ACHN (cell line): ENCODE measurements around the gene HOXD8.

Experiments used
- DNase-seq: peaks from one replicate; pipeline ENCODE4 v3.0.0-alpha.2; 2015
- in situ Hi-C: cut with HindIII; loops from 2 replicates; pipeline ENCODE4 v1.10.0; 2017; ENCODE audit warnings: low sequenced_read_pairs, low pct_ligation_motif_present, low pct_unique_long_range_greater_than_20kb

The HOXD8 gene

DNA sequence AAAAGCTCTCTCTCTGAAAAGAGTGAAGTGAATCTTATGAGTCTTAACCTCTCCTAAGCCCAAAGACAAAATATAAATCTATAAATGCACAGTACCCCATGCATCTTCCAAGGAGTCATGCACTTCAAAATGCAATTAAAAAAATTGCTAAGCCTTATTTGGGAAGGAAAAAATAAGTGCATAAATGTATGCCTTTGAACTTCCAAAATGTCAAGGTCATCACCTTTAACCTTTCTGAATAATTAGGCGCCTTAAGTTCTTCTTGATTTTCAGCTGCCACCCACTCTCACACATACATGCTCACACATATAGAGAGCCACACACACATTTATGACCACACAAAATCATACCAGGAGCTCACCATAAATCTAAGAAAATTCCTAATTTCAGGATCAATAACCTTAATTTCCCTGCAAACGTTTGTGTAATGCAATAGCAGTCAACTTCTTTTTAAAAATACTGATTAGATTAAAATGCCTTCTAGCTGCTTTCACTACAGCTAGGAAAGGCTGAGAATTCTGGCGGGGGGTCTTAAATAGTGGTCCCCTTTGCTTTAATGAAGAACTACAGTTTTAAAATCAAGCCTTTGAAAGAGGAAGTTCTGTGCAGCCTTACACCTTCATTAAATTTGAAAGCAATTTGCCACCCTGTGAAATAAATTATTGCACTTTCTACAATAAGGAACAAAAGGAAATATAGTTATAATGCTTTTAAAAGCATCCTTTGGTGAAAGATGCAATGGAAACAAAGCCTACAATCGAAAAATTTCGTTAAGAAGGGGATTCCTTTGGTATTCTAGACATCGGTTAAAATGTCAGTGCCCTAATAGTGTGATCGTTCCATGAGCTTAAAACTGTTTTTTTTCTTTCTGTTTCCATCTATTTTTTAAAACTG is 18.8 kb upstream of the HOXD8 start:
- in situ Hi-C loops, result no loop called here
- DNase-seq, result no peak

DNA sequence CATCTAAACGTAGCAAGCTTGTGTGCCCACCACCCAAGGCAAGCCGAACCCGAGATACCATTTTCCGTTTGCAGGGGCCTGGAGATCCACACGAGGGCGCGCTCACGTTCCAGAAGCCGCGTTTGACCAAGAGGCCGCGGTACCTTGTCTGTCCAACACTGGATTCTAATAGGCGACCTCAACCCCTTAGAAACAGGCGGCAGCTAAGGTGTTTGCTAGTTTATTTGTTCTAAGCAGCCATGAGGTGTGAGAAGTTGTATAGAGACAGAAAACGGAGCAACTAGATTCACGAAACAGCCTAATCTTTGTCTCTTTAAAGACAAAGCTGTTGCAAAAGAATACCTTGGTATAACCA is 18.2 kb upstream of the HOXD8 start:
- peak; percentile 78 for DNase-seq
- in situ Hi-C loops, result no loop called here

DNA sequence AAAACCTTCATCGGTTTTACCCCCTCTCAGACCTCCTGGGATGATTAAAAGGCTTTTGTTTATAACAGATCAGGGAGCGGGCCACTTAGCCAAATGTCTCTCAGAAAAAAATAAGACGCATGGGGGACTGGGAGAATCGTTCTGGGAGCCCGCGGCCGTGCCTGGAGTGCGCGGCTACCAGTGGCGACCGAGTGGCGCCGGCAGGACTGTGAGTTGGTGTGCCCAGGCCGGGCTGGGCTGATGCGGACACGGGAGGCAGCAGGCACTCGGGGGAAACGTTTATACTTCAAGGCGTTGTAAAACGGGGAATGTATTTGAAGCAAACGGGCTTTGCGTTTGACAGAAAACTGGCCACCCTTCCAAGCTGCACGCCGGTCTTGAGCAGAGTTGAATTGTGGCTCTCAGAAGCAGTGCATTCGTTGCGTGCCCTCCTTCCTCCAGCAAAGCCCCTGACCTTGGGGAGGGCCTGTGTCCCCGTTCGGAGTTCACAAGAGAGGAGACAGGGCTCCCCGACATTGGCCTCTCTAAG is 17.6 kb upstream of the HOXD8 start:
- DNase-seq, result no peak
- in situ Hi-C loops, result no loop called here

DNA sequence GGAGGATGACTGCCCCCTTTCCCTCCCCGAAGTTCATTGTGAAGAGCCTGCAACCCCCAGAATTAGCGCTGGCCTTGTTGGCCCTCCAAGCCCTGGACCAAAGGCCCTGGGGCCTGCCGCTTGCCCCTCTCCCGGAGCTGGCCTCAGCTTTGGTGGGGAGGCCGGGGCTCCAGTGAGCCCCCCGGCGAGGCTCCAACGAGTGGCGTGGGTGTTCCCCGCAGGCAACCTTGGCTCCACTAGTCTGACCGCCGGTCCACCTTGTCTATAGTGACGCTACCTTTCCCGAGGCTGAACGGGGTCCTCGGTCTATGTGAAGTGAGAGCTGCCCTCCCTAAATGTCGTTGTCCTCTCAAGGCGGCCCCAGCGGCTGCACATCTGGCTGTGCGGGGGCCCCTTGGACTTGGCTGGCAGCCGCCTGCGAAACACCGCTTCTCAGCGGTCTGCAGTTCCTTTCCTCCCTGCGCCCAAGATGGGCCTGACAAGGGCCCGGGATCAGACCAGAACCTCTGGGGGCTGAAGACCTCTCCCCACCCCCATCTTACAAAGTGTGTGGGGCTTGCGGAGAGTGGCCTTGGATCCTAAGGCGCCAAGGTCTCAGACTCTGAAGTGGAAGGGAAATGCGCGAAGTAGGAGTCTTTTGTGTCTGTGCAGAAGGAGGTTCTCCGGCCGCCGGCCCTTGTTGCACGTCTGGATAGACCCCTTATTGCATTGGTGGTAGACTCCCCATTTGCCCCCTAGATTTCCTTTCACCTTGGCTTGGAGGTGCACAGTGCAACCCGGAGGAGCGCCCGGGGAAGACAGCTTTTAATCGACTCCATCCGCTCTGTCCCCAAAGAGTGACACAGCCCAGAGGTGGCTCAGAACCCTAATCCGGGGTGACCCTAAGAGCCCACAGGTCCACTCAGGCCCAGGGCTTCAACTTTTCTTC is 16.9 kb upstream of the HOXD8 start:
- in situ Hi-C loops, result no loop called here
- DNase-seq, result no peak

DNA sequence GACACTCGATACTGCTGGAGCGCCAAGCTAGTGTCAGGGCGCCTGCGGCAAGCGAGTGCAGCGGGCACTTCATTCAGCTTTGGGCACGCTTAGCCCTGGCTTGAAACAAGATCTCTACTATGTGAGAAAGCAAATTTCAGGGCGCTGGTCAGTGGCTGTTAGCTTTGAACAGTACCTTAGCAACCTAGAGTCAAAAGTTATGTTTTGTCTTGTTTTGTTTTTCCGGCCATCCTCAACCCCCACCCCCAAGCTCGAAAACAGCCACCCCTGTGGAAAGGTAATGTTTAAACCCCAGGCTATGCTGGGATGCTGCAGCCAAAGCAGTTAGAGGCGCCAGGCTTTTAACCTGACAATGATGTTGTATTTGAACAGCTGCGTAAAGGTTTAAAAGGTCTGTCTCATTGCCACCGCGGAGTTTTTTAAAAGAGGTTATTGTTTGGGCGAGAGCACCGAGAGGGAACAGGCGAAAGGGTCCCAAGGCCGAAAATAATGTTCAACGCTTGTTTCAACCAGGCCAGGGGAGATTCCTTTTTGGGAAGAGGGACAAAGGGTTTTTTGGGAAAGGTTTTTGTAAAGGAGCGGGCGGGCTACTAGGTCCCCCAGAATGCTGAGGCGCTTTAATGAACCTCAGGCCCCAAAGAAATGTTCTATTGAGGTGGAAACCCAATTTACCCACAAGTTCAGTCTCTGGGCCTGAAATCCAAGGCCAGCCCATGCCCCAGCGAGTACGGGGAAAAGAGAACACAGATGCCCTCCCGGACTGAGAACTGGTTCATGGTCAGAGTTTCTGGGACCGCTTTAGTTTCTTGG is 15.2 kb upstream of the HOXD8 start:
- in situ Hi-C loops, result no loop called here
- no peak for DNase-seq

DNA sequence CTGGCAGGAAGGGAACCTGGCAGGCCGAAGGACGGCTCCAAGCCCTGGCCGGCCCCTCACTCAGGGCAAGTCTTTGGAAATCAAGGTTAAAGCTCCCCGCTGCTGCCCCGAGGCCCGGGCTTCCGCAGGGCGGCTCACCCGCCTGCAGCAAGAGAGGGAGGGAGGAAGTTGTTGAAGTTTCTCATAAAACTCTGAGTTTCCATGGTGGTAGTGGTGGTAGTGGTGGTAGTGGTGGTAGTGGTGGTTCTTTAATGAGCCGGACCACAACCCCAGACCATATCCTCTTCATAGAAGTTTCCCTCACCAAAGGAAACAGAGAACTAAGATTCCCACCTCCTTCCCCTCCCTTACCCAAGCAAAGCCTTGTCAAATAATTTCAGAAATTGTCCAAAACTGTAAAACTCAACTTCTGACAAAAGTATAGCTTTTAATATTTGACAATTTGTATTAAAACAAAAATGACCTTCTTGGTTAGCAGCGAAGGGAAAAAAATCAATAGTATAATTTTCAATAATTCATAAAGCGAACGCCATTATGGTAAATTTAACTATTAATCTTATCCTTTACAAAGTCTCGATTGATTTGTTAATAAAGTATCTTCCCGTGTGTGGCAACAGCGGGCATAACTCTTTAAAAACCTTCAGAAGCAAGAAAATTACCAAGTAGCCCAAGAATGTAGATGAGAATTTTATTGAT is 14.4 kb upstream of the HOXD8 start:
- DNase-seq, result no peak
- in situ Hi-C loops, result no loop called here

GRCh38 chr2:176115883-176116813 is 13.4 kb upstream of the HOXD8 start, which contains the start of gene HOXD10:
Gene HOXD10, plus strand, starts transcription at chr2:176116778. Its CDS starts 56 bp downstream, at chr2:176116834.
- peak; percentile 92 for DNase-seq

DNA sequence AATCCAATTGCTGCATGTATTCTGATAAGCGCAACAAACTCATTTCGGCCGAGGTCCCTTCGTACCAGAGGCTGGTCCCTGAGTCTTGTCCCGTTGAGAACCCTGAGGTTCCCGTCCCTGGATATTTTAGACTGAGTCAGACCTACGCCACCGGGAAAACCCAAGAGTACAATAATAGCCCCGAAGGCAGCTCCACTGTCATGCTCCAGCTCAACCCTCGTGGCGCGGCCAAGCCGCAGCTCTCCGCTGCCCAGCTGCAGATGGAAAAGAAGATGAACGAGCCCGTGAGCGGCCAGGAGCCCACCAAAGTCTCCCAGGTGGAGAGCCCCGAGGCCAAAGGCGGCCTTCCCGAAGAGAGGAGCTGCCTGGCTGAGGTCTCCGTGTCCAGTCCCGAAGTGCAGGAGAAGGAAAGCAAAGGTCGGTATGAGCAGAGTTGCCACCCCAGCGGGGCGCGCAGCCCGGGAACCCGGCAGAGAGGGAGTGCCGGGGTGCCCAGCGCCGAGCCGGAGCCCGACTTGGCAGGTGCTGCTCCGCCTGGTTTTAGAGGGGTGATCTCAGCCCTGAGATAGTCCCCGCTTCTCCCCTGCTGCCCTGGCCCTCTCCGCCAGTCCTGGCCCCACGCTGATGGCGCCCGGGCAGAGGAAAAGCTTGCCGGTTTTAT is 12.2 kb upstream of the HOXD8 start:
- in situ Hi-C loops, result no loop called here
- DNase-seq, result no peak

More at GRCh38 chr2:176115883-176116813, 13.4 kb upstream of the HOXD8 start, which contains the start of gene HOXD10:
- in situ Hi-C loops, result no loop called here

DNA sequence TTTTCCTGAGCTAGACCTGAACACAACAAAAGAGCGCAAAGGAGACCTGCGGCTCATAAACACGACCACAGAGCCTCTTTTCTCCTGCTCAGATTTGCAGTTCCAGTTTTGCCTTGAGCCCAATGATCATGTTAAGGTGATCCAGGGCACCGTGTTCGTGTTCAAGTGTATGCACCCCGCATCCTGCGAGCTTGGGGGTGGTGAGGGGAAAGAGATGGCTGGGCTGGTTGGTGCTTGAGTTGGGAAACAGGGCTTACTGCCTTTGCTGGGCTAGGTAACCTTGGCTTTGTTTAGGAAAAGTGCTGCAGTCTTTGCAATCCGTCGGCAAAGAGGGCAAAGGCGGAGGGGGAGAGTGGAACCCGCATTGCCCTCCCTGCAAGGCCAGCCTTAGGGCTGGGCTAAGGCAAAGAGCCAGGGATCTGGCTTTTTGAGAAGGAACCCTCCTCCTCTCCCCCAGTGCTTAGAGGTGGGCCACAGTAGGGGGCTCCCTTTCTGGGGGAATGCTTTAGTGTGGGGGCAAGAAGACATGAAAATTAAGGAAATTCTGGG is 11.6 kb upstream of the HOXD8 start:
- DNase-seq, result no peak
- in situ Hi-C loops, result no loop called here

GRCh38 chr2:176118601-176119339 is 10.7 kb upstream of the HOXD8 start:
- no peak for DNase-seq

GRCh38 chr2:176120364-176121189 is 8.9 kb upstream of the HOXD8 start:
- in situ Hi-C loops, result no loop called here
- no peak for DNase-seq

More at GRCh38 chr2:176118601-176119339, 10.7 kb upstream of the HOXD8 start:
- in situ Hi-C loops, result no loop called here

GRCh38 chr2:176121190-176122051 is 8.1 kb upstream of the HOXD8 start:
- in situ Hi-C loops, result no loop called here
- DNase-seq, result no peak

DNA sequence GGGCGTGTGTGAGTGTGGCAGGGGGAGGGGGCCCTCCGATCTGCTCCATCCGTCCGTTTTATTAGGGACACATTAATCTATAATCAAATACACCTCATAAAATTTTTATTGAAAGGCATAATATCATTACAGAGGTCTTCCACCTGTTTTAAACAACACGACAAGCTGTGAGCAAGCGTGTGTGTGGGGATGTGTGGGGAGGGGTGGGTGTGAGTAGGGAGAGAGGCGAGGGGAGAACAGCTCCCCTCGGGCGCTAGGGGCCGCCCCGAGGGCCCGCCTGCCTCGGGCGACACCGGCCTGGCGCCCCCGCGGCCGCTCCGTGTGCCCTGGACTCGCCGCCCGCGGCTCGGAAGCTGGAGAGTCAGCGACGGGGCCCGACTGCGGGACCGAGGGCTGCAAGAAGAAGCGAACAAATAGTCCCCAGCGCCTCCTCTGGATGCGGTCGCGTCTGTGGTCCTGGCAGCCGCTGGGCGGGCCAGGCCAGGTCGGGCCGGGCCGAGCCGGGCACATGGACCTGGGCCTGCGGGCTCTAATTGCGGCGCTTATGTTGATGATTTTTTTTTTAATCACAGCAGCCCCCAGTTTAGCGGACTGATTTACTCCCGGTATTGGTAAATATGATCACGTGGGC is 7.3 kb upstream of the HOXD8 start:
- DNase-seq, result peak; percentile 64
- in situ Hi-C loops, result no loop called here
